RWPE1 (cell line): ENCODE measurements around the gene PLEKHN1.

Experiments
- CTCF ChIA-PET: fragments of 350-600 bp; sonication (Branson Sonifier 250); formaldehyde crosslinking; extraction: SDS; loops from one replicate; lab custom pipeline; 2021; lab: Yijun Ruan, JAX
- POLR2A ChIA-PET: fragments of 400-600 bp; formaldehyde crosslinking; extraction: SDS; loops from one replicate; lab custom pipeline; 2020; ENCODE audit warnings: antibody characterized with exemption; ENCODE audit not compliant: low non-redundant PET; lab: Yijun Ruan, JAX
- DNase-seq: peaks from one replicate; pipeline ENCODE4 v3.0.0; 2012; ENCODE audit warnings: low spot score
- H3K27ac ChIP-seq: fragments of 450-650 bp; 2 replicates; pipeline ENCODE4 v1.5.1; 2017
- TF ChIP-seq, protein P1 (sequence below): fragments of 450-650 bp; conservative IDR thresholded peaks from 2 replicates; pipeline ENCODE4 v1.5.1; 2017; ENCODE audit warnings: low read depth, mild to moderate bottlenecking

Gene PLEKHN1, protein sequence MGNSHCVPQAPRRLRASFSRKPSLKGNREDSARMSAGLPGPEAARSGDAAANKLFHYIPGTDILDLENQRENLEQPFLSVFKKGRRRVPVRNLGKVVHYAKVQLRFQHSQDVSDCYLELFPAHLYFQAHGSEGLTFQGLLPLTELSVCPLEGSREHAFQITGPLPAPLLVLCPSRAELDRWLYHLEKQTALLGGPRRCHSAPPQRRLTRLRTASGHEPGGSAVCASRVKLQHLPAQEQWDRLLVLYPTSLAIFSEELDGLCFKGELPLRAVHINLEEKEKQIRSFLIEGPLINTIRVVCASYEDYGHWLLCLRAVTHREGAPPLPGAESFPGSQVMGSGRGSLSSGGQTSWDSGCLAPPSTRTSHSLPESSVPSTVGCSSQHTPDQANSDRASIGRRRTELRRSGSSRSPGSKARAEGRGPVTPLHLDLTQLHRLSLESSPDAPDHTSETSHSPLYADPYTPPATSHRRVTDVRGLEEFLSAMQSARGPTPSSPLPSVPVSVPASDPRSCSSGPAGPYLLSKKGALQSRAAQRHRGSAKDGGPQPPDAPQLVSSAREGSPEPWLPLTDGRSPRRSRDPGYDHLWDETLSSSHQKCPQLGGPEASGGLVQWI

DNA sequence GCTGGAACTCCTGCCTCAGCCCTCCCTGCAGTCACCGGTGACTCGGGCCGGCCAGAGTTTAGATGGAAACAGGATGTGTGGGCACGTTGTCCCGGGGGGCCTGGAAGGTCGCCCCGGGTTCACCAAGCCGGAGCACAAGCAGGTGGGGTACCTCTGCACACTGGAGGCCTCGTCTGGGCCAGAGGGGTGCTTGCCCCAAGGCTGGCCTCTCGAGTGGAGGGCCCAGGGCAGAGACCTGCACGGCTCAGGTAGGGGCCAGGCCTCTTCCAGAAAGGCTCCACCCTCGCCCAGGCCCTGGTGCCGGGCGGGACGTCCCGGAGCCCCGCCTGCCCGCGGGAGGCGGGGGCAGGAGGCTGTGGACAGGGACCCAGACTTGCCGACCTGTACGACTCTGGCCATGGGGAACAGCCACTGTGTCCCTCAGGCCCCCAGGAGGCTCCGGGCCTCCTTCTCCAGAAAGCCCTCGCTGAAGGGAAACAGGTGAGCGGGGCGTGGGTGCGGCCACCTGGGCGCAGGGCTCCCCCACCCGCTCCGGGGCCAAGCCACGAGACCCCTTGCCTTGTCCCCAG lies at the start of gene PLEKHN1:
TSS of gene PLEKHN1 (plus strand) at position 348 of the 569 bp plus-strand sequence. CDS start at position 398, 50 bp downstream.
- peak within 1 kb of the TSS; percentile 94 for H3K27ac ChIP-seq
- ChIA-PET CTCF (interaction anchor here (0.6 to 1.1 kb wide), 2 partner anchors 17 to 18 kb away, joined by 3 read pairs; no protein-coding TSS in a partner anchor), POLR2A (interaction anchor here (1.1 to 1.6 kb wide), 2 partner anchors 10 to 15 kb away, joined by 5 to 6 read pairs; no protein-coding TSS in a partner anchor)
- DNase-seq, result peak; percentile 75
- TF ChIP-seq, protein P1, sequence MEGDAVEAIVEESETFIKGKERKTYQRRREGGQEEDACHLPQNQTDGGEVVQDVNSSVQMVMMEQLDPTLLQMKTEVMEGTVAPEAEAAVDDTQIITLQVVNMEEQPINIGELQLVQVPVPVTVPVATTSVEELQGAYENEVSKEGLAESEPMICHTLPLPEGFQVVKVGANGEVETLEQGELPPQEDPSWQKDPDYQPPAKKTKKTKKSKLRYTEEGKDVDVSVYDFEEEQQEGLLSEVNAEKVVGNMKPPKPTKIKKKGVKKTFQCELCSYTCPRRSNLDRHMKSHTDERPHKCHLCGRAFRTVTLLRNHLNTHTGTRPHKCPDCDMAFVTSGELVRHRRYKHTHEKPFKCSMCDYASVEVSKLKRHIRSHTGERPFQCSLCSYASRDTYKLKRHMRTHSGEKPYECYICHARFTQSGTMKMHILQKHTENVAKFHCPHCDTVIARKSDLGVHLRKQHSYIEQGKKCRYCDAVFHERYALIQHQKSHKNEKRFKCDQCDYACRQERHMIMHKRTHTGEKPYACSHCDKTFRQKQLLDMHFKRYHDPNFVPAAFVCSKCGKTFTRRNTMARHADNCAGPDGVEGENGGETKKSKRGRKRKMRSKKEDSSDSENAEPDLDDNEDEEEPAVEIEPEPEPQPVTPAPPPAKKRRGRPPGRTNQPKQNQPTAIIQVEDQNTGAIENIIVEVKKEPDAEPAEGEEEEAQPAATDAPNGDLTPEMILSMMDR, result no peak

GRCh38 chr1:917076-917459 lies 49.2 kb upstream of the PLEKHN1 start:
- POLR2A ChIA-PET, result no interaction called here
- DNase-seq, result no peak
- CTCF ChIA-PET, result interaction anchor here (0.6 to 1.4 kb wide), 2 partner anchors 12 to 20 kb away, joined by 3 to 5 read pairs; no protein-coding TSS in a partner anchor
- TF ChIP-seq, protein P1, result no peak
- H3K27ac ChIP-seq, result no peak overlapping the region

GRCh38 chr1:917466-918091 lies 48.7 kb upstream of the PLEKHN1 start:
- ChIA-PET POLR2A (no interaction called here), CTCF (no interaction called here)
- no peak for DNase-seq
- TF ChIP-seq, protein P1, result no peak
- H3K27ac ChIP-seq, result no peak overlapping the region

GRCh38 chr1:918353-918752 lies 47.9 kb upstream of the PLEKHN1 start:
- TF ChIP-seq, protein P1, result no peak
- H3K27ac ChIP-seq, result no peak overlapping the region
- CTCF ChIA-PET, result interaction anchor here (1.0 kb wide), 1 partner anchor 20 kb away, joined by 6 read pairs; no protein-coding TSS in a partner anchor
- no peak for DNase-seq
- POLR2A ChIA-PET, result no interaction called here

DNA sequence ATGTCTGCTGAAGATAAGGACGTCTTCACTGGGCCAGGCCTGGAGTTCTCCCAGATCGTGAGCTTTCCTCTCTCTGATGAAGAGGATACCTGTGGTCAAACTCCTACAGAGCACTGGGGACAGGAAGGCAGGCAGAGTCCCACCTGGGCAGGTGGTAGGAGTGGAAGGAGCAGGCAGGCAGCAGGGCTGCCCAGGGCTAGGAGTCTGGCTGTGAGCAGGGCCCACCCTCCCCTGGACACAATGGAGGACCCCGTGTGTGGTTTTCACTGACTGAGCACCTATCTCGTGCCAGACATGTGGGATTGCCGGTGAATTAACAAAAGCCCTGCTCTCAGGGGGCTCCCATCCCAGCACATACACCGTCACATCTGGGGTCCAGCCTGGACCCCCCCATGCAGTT lies 47.4 kb upstream of the PLEKHN1 start:
- no peak overlapping the region for H3K27ac ChIP-seq
- no peak for DNase-seq
- TF ChIP-seq, protein P1, result no peak
- POLR2A ChIA-PET, result no interaction called here
- CTCF ChIA-PET, result interaction anchor here (0.6 to 1.0 kb wide), 2 partner anchors 19 to 40 kb away, joined by 4 to 6 read pairs; no protein-coding TSS in a partner anchor
